Smooth muscle cell of the brain vasculature (primary cell): ENCODE results near the gene ENOX2.
"Not testable (repeated sequence)": the region's sequence is repeated elsewhere in the genome, so short reads cannot be mapped to it uniquely, and the experiment has no call there.

Experiments used
- DNase-seq: peaks from one replicate; pipeline ENCODE4 v3.0.0-alpha.2; 2012; ENCODE audit warnings: low read depth, low spot score

ENOX2 gene

GRCh38 chrX:130828641-130829040 lies 74.4 kb downstream of the ENOX2 start:
- no peak for DNase-seq

GRCh38 chrX:130827648-130828047 lies 75.4 kb downstream of the ENOX2 start:
- no peak for DNase-seq

- no peak for DNase-seq
Measured at GRCh38 chrX:130826249-130826648, 76.8 kb downstream of the ENOX2 start.

- no peak for DNase-seq
Measured at GRCh38 chrX:130825525-130825924, 77.5 kb downstream of the ENOX2 start.

- DNase-seq = not testable (repeated sequence)
Measured at GRCh38 chrX:130819367-130819766, 83.6 kb downstream of the ENOX2 start.

GRCh38 chrX:130813932-130814331 lies 89.1 kb downstream of the ENOX2 start:
- not testable (repeated sequence) for DNase-seq

- no peak for DNase-seq
Measured at GRCh38 chrX:130810561-130810960, 92.4 kb downstream of the ENOX2 start.

- no peak for DNase-seq
Measured at GRCh38 chrX:130805903-130806302, 97.1 kb downstream of the ENOX2 start.

GRCh38 chrX:130803537-130803936 lies 99.5 kb downstream of the ENOX2 start:
- no peak for DNase-seq

- DNase-seq = no peak
Measured at GRCh38 chrX:130801901-130802300, 101.1 kb downstream of the ENOX2 start.

GRCh38 chrX:130799393-130799792 lies 103.6 kb downstream of the ENOX2 start:
- DNase-seq = no peak

GRCh38 chrX:130793975-130794374 lies 109.0 kb downstream of the ENOX2 start:
- no peak for DNase-seq

- DNase-seq = not testable (repeated sequence)
Measured at GRCh38 chrX:130791870-130792269, 111.1 kb downstream of the ENOX2 start.

- DNase-seq = no peak
Measured at GRCh38 chrX:130789793-130790192, 113.2 kb downstream of the ENOX2 start.

GRCh38 chrX:130788786-130789581 lies 114.0 kb downstream of the ENOX2 start:
- DNase-seq = no peak

- no peak for DNase-seq
Measured at GRCh38 chrX:130786030-130786429, 117.0 kb downstream of the ENOX2 start.

GRCh38 chrX:130778773-130779172 lies 124.2 kb downstream of the ENOX2 start:
- DNase-seq = no peak

GRCh38 chrX:130775849-130776248 lies 127.2 kb downstream of the ENOX2 start:
- DNase-seq = no peak

- no peak for DNase-seq
Measured at GRCh38 chrX:130772776-130773143, 130.2 kb downstream of the ENOX2 start.

GRCh38 chrX:130772105-130772775 lies 130.8 kb downstream of the ENOX2 start:
- no peak for DNase-seq

- DNase-seq = no peak
Measured at GRCh38 chrX:130771648-130772047, 131.4 kb downstream of the ENOX2 start.

- DNase-seq = no peak
Measured at GRCh38 chrX:130771230-130771629, 131.8 kb downstream of the ENOX2 start.

GRCh38 chrX:130770615-130771014 lies 132.4 kb downstream of the ENOX2 start:
- peak; percentile 4 for DNase-seq
